A673 (cell line): ENCODE results near the gene PLCL1. TPM values are rescaled to one million over a fixed set of nuclear protein-coding genes. Genes with fewer than 3 reads are reported as not detected.

Source experiments
- BruUV-seq: library from RNA; stranded (reverse); fragments of 400-500 nt; replicated peaks from 2 replicates; lab custom pipeline; 2021; lab: Mats Ljungman, UMichigan
- CTCF ChIA-PET: fragments of 300-600 bp; sonication (Branson Sonifier 250); formaldehyde crosslinking; loops from one replicate; lab custom pipeline; 2022; ENCODE audit warnings: antibody characterized with exemption; lab: Charles Lee
- POLR2A ChIA-PET: fragments of 300-600 bp; sonication (Branson Sonifier 250); formaldehyde crosslinking; loops from one replicate; lab custom pipeline; 2022; ENCODE audit warnings: antibody characterized with exemption; ENCODE audit not compliant: low non-redundant PET; lab: Charles Lee
- DNase-seq: peaks from one replicate; pipeline ENCODE4 v3.0.0-alpha.2; 2015; ENCODE audit warnings: low spot score
- H3K27ac ChIP-seq: fragments of 200-600 bp; sonication (generic); 2 replicates; pipeline ENCODE4 v1.5.1; 2016; ENCODE audit warnings: mixed run types, low read depth, mild to moderate bottlenecking, mixed read lengths, antibody characterized with exemption, low read length; ENCODE audit not compliant: poor library complexity, severe bottlenecking
- H3K27me3 ChIP-seq: fragments of 200-600 bp; sonication (generic); replicated peaks from 2 replicates; pipeline ENCODE4 v1.6.1; 2017; ENCODE audit warnings: mixed run types, low read depth, mild to moderate bottlenecking, mixed read lengths, antibody characterized with exemption, low read length; ENCODE audit not compliant: insufficient read depth, poor library complexity
- H3K36me3 ChIP-seq: fragments of 200-600 bp; sonication (generic); 2 replicates; pipeline ENCODE4 v1.6.1; 2016; ENCODE audit warnings: mixed run types, mild to moderate bottlenecking, mixed read lengths, antibody characterized with exemption, low read length; ENCODE audit not compliant: insufficient read depth, poor library complexity, severe bottlenecking
- H3K4me1 ChIP-seq: fragments of 200-600 bp; sonication (generic); 2 replicates; pipeline ENCODE4 v1.6.1; 2017; ENCODE audit warnings: mixed run types, mild to moderate bottlenecking, mixed read lengths, antibody characterized with exemption, low read length; ENCODE audit not compliant: insufficient read depth, poor library complexity, severe bottlenecking
- H3K4me3 ChIP-seq: fragments of 200-600 bp; sonication (generic); 2 replicates; pipeline ENCODE4 v1.5.1; 2016; ENCODE audit warnings: low read depth, mixed run types, mild to moderate bottlenecking, mixed read lengths, low read length; ENCODE audit not compliant: poor library complexity, severe bottlenecking
- H3K9me3 ChIP-seq: fragments of 200-600 bp; sonication (generic); 2 replicates; pipeline ENCODE4 v1.6.1; 2016; ENCODE audit warnings: mixed run types, low read depth, mild to moderate bottlenecking, mixed read lengths, antibody characterized with exemption, low read length; ENCODE audit not compliant: poor library complexity, severe bottlenecking
- CTCF ChIP-seq: fragments of 300-800, 200-600 bp; sonication (generic); conservative IDR thresholded peaks from 2 replicates; pipeline ENCODE4 v1.5.1; 2017; ENCODE audit warnings: low read depth, mild to moderate bottlenecking, antibody characterized with exemption, low read length, moderate library complexity, mixed read lengths
- EZH2 ChIP-seq: fragments of 200-600 bp; sonication (generic); IDR thresholded peaks from 2 replicates; pipeline ENCODE4 v1.6.1; 2017; ENCODE audit warnings: borderline replicate concordance, low read depth, mild to moderate bottlenecking, mixed read lengths, antibody characterized with exemption, low read length; ENCODE audit not compliant: poor library complexity, severe bottlenecking
- intact Hi-C: fragments of 100-400 bp; cut with micrococcal nuclease; formaldehyde crosslinking; loops from one replicate; pipeline ENCODE4 v1.10.0; 2022; ENCODE audit not compliant: unreplicated experiment
- total RNA-seq: library from RNA; stranded (reverse); gene quantifications from 2 replicates; pipeline ENCODE4 v1.2.3, GENCODE V29; 2021

The PLCL1 gene
- total RNA-seq, 1 experiment from 2014 or later = not detected

GRCh38 chr2:198036029-198036879 lies 231.9 kb downstream of the PLCL1 start:
- no peaks in the 10 kb centered on the region for H3K4me1 ChIP-seq
- ChIA-PET CTCF (no interaction called here), POLR2A (no interaction called here)
- TF ChIP-seq CTCF (no peak), EZH2 (no peak)
- DNase-seq = no peak
- no peaks in the 10 kb centered on the region for H3K9me3 ChIP-seq
- no peaks in the 10 kb centered on the region for H3K36me3 ChIP-seq
- no peak overlapping the region for H3K27ac ChIP-seq
- peaks cover 6% of the 10 kb centered on the region for H3K27me3 ChIP-seq
- intact Hi-C loops = no loop called here
- BruUV-seq = no TSS peak
- no peak overlapping the region for H3K4me3 ChIP-seq

- CTCF ChIA-PET = interaction anchor here (0.7 kb wide), 1 partner anchor 10 kb away, joined by 4 read pairs; no protein-coding TSS in a partner anchor
- no peak for TF ChIP-seq EZH2
- TF ChIP-seq CTCF = no peak
- Histone ChIP-seq H3K27ac (no peak overlapping the region), H3K4me1 (no peaks in the 10 kb centered on the region), H3K9me3 (no peaks in the 10 kb centered on the region), H3K36me3 (no peaks in the 10 kb centered on the region), H3K27me3 (peaks cover 3% of the 10 kb centered on the region), H3K4me3 (no peak overlapping the region)
- POLR2A ChIA-PET = no interaction called here
- intact Hi-C loops = no loop called here
- BruUV-seq = no TSS peak
- DNase-seq = no peak
Observed at GRCh38 chr2:198040835-198041234, 236.4 kb downstream of the PLCL1 start.

- DNase-seq = no peak
- H3K9me3 ChIP-seq = no peaks in the 10 kb centered on the region
- no TSS peak for BruUV-seq
- no peaks in the 10 kb centered on the region for H3K36me3 ChIP-seq
- peaks cover 3% of the 10 kb centered on the region for H3K27me3 ChIP-seq
- no peak for TF ChIP-seq EZH2
- TF ChIP-seq CTCF = no peak
- no peak overlapping the region for H3K27ac ChIP-seq
- CTCF ChIA-PET = no interaction called here
- no peak overlapping the region for H3K4me3 ChIP-seq
- no peaks in the 10 kb centered on the region for H3K4me1 ChIP-seq
- intact Hi-C loops = no loop called here
- POLR2A ChIA-PET = no interaction called here
Observed at GRCh38 chr2:198042189-198042588, 237.8 kb downstream of the PLCL1 start.
